ENCODE results near the gene PLEKHA5.

Gene PLEKHA5

GRCh38 chr12:19242581-19242980 lies 113.0 kb downstream of the PLEKHA5 start:
- H3K4me3 ChIP-seq (ENCODE audit: low read depth, low read length) = no peak overlapping the region
- no peak overlapping the region for H3K27ac ChIP-seq
- H3K36me3 ChIP-seq = peaks cover 3% of the 10 kb centered on the region; the same call in 1 of the 2 replicates
- DNase-seq = no peak
- no peak for TF ChIP-seq CTCF (IDR thresholded peaks at IDR 0.05; ENCODE audit: low read depth, low read length)
- H3K27me3 ChIP-seq (ENCODE audit: insufficient read depth, low read depth, severe bottlenecking) = no peaks in the 10 kb centered on the region
- H3K9me3 ChIP-seq (ENCODE audit: severe bottlenecking) = no peaks in the 10 kb centered on the region

- DNase-seq = no peak
- no peak overlapping the region for H3K27ac ChIP-seq
- no peak for TF ChIP-seq CTCF (IDR thresholded peaks at IDR 0.05; ENCODE audit: low read depth, low read length)
- H3K36me3 ChIP-seq = peaks cover 3% of the 10 kb centered on the region; the same call in 1 of the 2 replicates
- H3K9me3 ChIP-seq (ENCODE audit: severe bottlenecking) = no peaks in the 10 kb centered on the region
- H3K4me3 ChIP-seq (ENCODE audit: low read depth, low read length) = no peak overlapping the region
- no peaks in the 10 kb centered on the region for H3K27me3 ChIP-seq (ENCODE audit: insufficient read depth, low read depth, severe bottlenecking)
These were observed 114.0 kb downstream of the PLEKHA5 start for GRCh38 chr12:19243551-19243950.

- H3K27me3 ChIP-seq (ENCODE audit: insufficient read depth, low read depth, severe bottlenecking) = no peaks in the 10 kb centered on the region
- no peaks in the 10 kb centered on the region for H3K9me3 ChIP-seq (ENCODE audit: severe bottlenecking)
- no peak for DNase-seq
- no peak overlapping the region for H3K4me3 ChIP-seq (ENCODE audit: low read depth, low read length)
- peaks cover 3% of the 10 kb centered on the region; the same call in 1 of the 2 replicates for H3K36me3 ChIP-seq
- H3K27ac ChIP-seq = no peak overlapping the region
- no peak for TF ChIP-seq CTCF (IDR thresholded peaks at IDR 0.05; ENCODE audit: low read depth, low read length)
These were observed 114.8 kb downstream of the PLEKHA5 start for GRCh38 chr12:19244312-19244711.

- Histone ChIP-seq H3K27me3 (ENCODE audit: insufficient read depth, low read depth, severe bottlenecking) (no peaks in the 10 kb centered on the region), H3K27ac (no peak overlapping the region), H3K36me3 (peaks cover 3% of the 10 kb centered on the region; the same call in 1 of the 2 replicates), H3K9me3 (ENCODE audit: severe bottlenecking) (no peaks in the 10 kb centered on the region), H3K4me3 (ENCODE audit: low read depth, low read length) (no peak overlapping the region)
- DNase-seq = no peak
- no peak for TF ChIP-seq CTCF (IDR thresholded peaks at IDR 0.05; ENCODE audit: low read depth, low read length)
These were observed 115.6 kb downstream of the PLEKHA5 start for GRCh38 chr12:19245106-19245505.

GRCh38 chr12:19245666-19246065 lies 116.1 kb downstream of the PLEKHA5 start:
- H3K27ac ChIP-seq = no peak overlapping the region

More at GRCh38 chr12:19245666-19246065, 116.1 kb downstream of the PLEKHA5 start:
- H3K27me3 ChIP-seq (ENCODE audit: insufficient read depth, low read depth, severe bottlenecking) = no peaks in the 10 kb centered on the region
- no peak for DNase-seq
- no peaks in the 10 kb centered on the region for H3K9me3 ChIP-seq (ENCODE audit: severe bottlenecking)
- no peak for TF ChIP-seq CTCF (IDR thresholded peaks at IDR 0.05; ENCODE audit: low read depth, low read length)
- peaks cover 3% of the 10 kb centered on the region; the same call in 1 of the 2 replicates for H3K36me3 ChIP-seq
- H3K4me3 ChIP-seq (ENCODE audit: low read depth, low read length) = no peak overlapping the region
